Measurements from ENCODE around the gene LVRN.

Gene LVRN

GRCh38 chr5:115992848-115993350, 30.6 kb downstream of the LVRN start:
- H3K9me3 ChIP-seq (ENCODE audit: control insufficient read depth in 1 of 2, low read length in 2 of 2): no peaks in the 10 kb centered on the region

GRCh38 chr5:115995351-115995750, 33.1 kb downstream of the LVRN start:
- no peaks in the 10 kb centered on the region for H3K9me3 ChIP-seq (ENCODE audit: control insufficient read depth in 1 of 2, low read length in 2 of 2)
- H3K4me3 ChIP-seq (ENCODE audit: low read depth in 1 of 2, low read length in 2 of 2): no peak overlapping the region
- no peaks in the 10 kb centered on the region for H3K4me1 ChIP-seq (ENCODE audit: control insufficient read depth in 1 of 2, insufficient read depth in 2 of 2, low read length in 2 of 2)
- no peak overlapping the region for H3K27ac ChIP-seq (ENCODE audit: low read length)
- H3K27me3 ChIP-seq (ENCODE audit: low read depth, low read length): no peaks in the 10 kb centered on the region
- H3K36me3 ChIP-seq (ENCODE audit: control insufficient read depth in 1 of 2, insufficient read depth in 2 of 2, low read length in 2 of 2): no peaks in the 10 kb centered on the region

More at GRCh38 chr5:115992848-115993350, 30.6 kb downstream of the LVRN start:
- Histone ChIP-seq H3K36me3 (ENCODE audit: control insufficient read depth in 1 of 2, insufficient read depth in 2 of 2, low read length in 2 of 2) (no peaks in the 10 kb centered on the region), H3K4me3 (ENCODE audit: low read depth in 1 of 2, low read length in 2 of 2) (no peak overlapping the region), H3K4me1 (ENCODE audit: control insufficient read depth in 1 of 2, insufficient read depth in 2 of 2, low read length in 2 of 2) (no peaks in the 10 kb centered on the region), H3K27ac (ENCODE audit: low read length) (no peak overlapping the region), H3K27me3 (ENCODE audit: low read depth, low read length) (no peaks in the 10 kb centered on the region)

GRCh38 chr5:116002116-116002906, 40.0 kb downstream of the LVRN start:
- Histone ChIP-seq H3K36me3 (ENCODE audit: control insufficient read depth in 1 of 2, insufficient read depth in 2 of 2, low read length in 2 of 2) (no peaks in the 10 kb centered on the region), H3K27me3 (ENCODE audit: low read depth, low read length) (no peaks in the 10 kb centered on the region), H3K27ac (ENCODE audit: low read length) (no peak overlapping the region), H3K4me3 (ENCODE audit: low read depth in 1 of 2, low read length in 2 of 2) (no peak overlapping the region), H3K9me3 (ENCODE audit: control insufficient read depth in 1 of 2, low read length in 2 of 2) (no peaks in the 10 kb centered on the region), H3K4me1 (ENCODE audit: control insufficient read depth in 1 of 2, insufficient read depth in 2 of 2, low read length in 2 of 2) (no peaks in the 10 kb centered on the region)

GRCh38 chr5:116004248-116004647, 42.0 kb downstream of the LVRN start:
- no peaks in the 10 kb centered on the region for H3K4me1 ChIP-seq (ENCODE audit: control insufficient read depth in 1 of 2, insufficient read depth in 2 of 2, low read length in 2 of 2)
- peaks cover 0 to 2% of the 10 kb centered on the region in 2 donors for H3K9me3 ChIP-seq (ENCODE audit: control insufficient read depth in 1 of 2, low read length in 2 of 2)

GRCh38 chr5:116009806-116010205, 47.5 kb downstream of the LVRN start:
- Histone ChIP-seq H3K9me3 (ENCODE audit: control insufficient read depth in 1 of 2, low read length in 2 of 2) (peaks cover 0 to 2% of the 10 kb centered on the region in 2 donors), H3K27ac (ENCODE audit: low read length) (no peak overlapping the region), H3K36me3 (ENCODE audit: control insufficient read depth in 1 of 2, insufficient read depth in 2 of 2, low read length in 2 of 2) (no peaks in the 10 kb centered on the region), H3K4me1 (ENCODE audit: control insufficient read depth in 1 of 2, insufficient read depth in 2 of 2, low read length in 2 of 2) (no peaks in the 10 kb centered on the region), H3K4me3 (ENCODE audit: low read depth in 1 of 2, low read length in 2 of 2) (no peak overlapping the region), H3K27me3 (ENCODE audit: low read depth, low read length) (no peaks in the 10 kb centered on the region)

More at GRCh38 chr5:116004248-116004647, 42.0 kb downstream of the LVRN start:
- Histone ChIP-seq H3K27ac (ENCODE audit: low read length) (no peak overlapping the region), H3K4me3 (ENCODE audit: low read depth in 1 of 2, low read length in 2 of 2) (no peak overlapping the region), H3K36me3 (ENCODE audit: control insufficient read depth in 1 of 2, insufficient read depth in 2 of 2, low read length in 2 of 2) (no peaks in the 10 kb centered on the region), H3K27me3 (ENCODE audit: low read depth, low read length) (no peaks in the 10 kb centered on the region)

- Histone ChIP-seq H3K9me3 (ENCODE audit: control insufficient read depth in 1 of 2, low read length in 2 of 2) (peaks cover 0 to 2% of the 10 kb centered on the region in 2 donors), H3K4me1 (ENCODE audit: control insufficient read depth in 1 of 2, insufficient read depth in 2 of 2, low read length in 2 of 2) (no peaks in the 10 kb centered on the region)
Observed at GRCh38 chr5:116011046-116011445, 48.8 kb downstream of the LVRN start.

GRCh38 chr5:116013207-116013785, 51.0 kb downstream of the LVRN start:
- Histone ChIP-seq H3K9me3 (ENCODE audit: control insufficient read depth in 1 of 2, low read length in 2 of 2) (peaks cover 0 to 2% of the 10 kb centered on the region in 2 donors), H3K27me3 (ENCODE audit: low read depth, low read length) (no peaks in the 10 kb centered on the region), H3K4me3 (ENCODE audit: low read depth in 1 of 2, low read length in 2 of 2) (no peak overlapping the region), H3K36me3 (ENCODE audit: control insufficient read depth in 1 of 2, insufficient read depth in 2 of 2, low read length in 2 of 2) (no peaks in the 10 kb centered on the region), H3K4me1 (ENCODE audit: control insufficient read depth in 1 of 2, insufficient read depth in 2 of 2, low read length in 2 of 2) (no peaks in the 10 kb centered on the region), H3K27ac (ENCODE audit: low read length) (no peak overlapping the region)

More at GRCh38 chr5:116011046-116011445, 48.8 kb downstream of the LVRN start:
- Histone ChIP-seq H3K36me3 (ENCODE audit: control insufficient read depth in 1 of 2, insufficient read depth in 2 of 2, low read length in 2 of 2) (no peaks in the 10 kb centered on the region), H3K4me3 (ENCODE audit: low read depth in 1 of 2, low read length in 2 of 2) (no peak overlapping the region), H3K27me3 (ENCODE audit: low read depth, low read length) (no peaks in the 10 kb centered on the region), H3K27ac (ENCODE audit: low read length) (no peak overlapping the region)

- no peaks in the 10 kb centered on the region for H3K27me3 ChIP-seq (ENCODE audit: low read depth, low read length)
- H3K4me3 ChIP-seq (ENCODE audit: low read depth in 1 of 2, low read length in 2 of 2): no peak overlapping the region
- H3K27ac ChIP-seq (ENCODE audit: low read length): no peak overlapping the region
Observed at GRCh38 chr5:116013936-116014335, 51.7 kb downstream of the LVRN start.

GRCh38 chr5:116023619-116024018, 61.3 kb downstream of the LVRN start:
- H3K27me3 ChIP-seq (ENCODE audit: low read depth, low read length): no peaks in the 10 kb centered on the region
- H3K4me1 ChIP-seq (ENCODE audit: control insufficient read depth in 1 of 2, insufficient read depth in 2 of 2, low read length in 2 of 2): no peaks in the 10 kb centered on the region
- no peaks in the 10 kb centered on the region for H3K9me3 ChIP-seq (ENCODE audit: control insufficient read depth in 1 of 2, low read length in 2 of 2)
- no peak overlapping the region for H3K27ac ChIP-seq (ENCODE audit: low read length)
- H3K36me3 ChIP-seq (ENCODE audit: control insufficient read depth in 1 of 2, insufficient read depth in 2 of 2, low read length in 2 of 2): no peaks in the 10 kb centered on the region
- no peak overlapping the region for H3K4me3 ChIP-seq (ENCODE audit: low read depth in 1 of 2, low read length in 2 of 2)

More at GRCh38 chr5:116013936-116014335, 51.7 kb downstream of the LVRN start:
- H3K36me3 ChIP-seq (ENCODE audit: control insufficient read depth in 1 of 2, insufficient read depth in 2 of 2, low read length in 2 of 2): no peaks in the 10 kb centered on the region
- H3K4me1 ChIP-seq (ENCODE audit: control insufficient read depth in 1 of 2, insufficient read depth in 2 of 2, low read length in 2 of 2): no peaks in the 10 kb centered on the region
- H3K9me3 ChIP-seq (ENCODE audit: control insufficient read depth in 1 of 2, low read length in 2 of 2): peaks cover 0 to under 1% of the 10 kb centered on the region in 2 donors

- no peaks in the 10 kb centered on the region for H3K4me1 ChIP-seq (ENCODE audit: control insufficient read depth in 1 of 2, insufficient read depth in 2 of 2, low read length in 2 of 2)
Observed at GRCh38 chr5:116025866-116026265, 63.6 kb downstream of the LVRN start.

GRCh38 chr5:116032094-116032517, 69.8 kb downstream of the LVRN start, which contains the start of gene ARL14EPL:
ARL14EPL (plus strand) TSS chr5:116032472; CDS start chr5:116051466, 18,994 bp downstream.
- Histone ChIP-seq H3K4me3 (ENCODE audit: low read depth in 1 of 2, low read length in 2 of 2) (no peak within 1 kb of the TSS), H3K36me3 (ENCODE audit: control insufficient read depth in 1 of 2, insufficient read depth in 2 of 2, low read length in 2 of 2) (no peaks in the 10 kb centered on the region)

More at GRCh38 chr5:116025866-116026265, 63.6 kb downstream of the LVRN start:
- H3K9me3 ChIP-seq (ENCODE audit: control insufficient read depth in 1 of 2, low read length in 2 of 2): no peaks in the 10 kb centered on the region
- H3K27ac ChIP-seq (ENCODE audit: low read length): no peak overlapping the region
- no peaks in the 10 kb centered on the region for H3K36me3 ChIP-seq (ENCODE audit: control insufficient read depth in 1 of 2, insufficient read depth in 2 of 2, low read length in 2 of 2)
- no peaks in the 10 kb centered on the region for H3K27me3 ChIP-seq (ENCODE audit: low read depth, low read length)
- H3K4me3 ChIP-seq (ENCODE audit: low read depth in 1 of 2, low read length in 2 of 2): no peak overlapping the region

More at GRCh38 chr5:116032094-116032517, 69.8 kb downstream of the LVRN start, which contains the start of gene ARL14EPL:
- Histone ChIP-seq H3K9me3 (ENCODE audit: control insufficient read depth in 1 of 2, low read length in 2 of 2) (no peaks in the 10 kb centered on the region), H3K4me1 (ENCODE audit: control insufficient read depth in 1 of 2, insufficient read depth in 2 of 2, low read length in 2 of 2) (no peaks in the 10 kb centered on the region), H3K27ac (ENCODE audit: low read length) (no peak within 1 kb of the TSS), H3K27me3 (ENCODE audit: low read depth, low read length) (no peaks in the 10 kb centered on the region)

Data from muscle layer of duodenum (tissue), 2 donors.